ENCODE results near the gene IFNL1.
"Not testable (repeated sequence)": the region's sequence is repeated elsewhere in the genome, so short reads cannot be mapped to it uniquely, and the experiment has no call there.

Gene IFNL1

DNA sequence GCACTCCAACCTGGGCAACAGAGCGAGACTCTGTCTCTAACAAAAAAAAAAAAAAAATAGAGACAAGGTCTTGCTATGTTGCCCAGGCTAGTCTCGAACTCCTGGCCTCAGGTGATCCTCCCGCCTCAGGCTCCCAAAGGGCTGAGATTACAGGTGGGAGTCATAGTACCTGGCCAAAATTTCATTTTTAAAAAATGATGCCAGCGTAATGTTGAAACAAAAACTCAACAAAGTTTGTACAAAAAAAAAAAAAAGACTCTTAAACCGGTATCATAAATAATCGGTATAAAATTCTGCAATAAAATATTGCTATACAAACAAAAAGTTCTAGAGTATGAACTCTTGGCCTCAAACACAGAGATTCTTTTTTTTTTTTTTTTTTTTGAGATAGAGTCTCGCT lies 36.1 kb downstream of the IFNL1 start:
- DNase-seq (ENCODE audit: low read depth in 2 of 2) = no peak

DNA sequence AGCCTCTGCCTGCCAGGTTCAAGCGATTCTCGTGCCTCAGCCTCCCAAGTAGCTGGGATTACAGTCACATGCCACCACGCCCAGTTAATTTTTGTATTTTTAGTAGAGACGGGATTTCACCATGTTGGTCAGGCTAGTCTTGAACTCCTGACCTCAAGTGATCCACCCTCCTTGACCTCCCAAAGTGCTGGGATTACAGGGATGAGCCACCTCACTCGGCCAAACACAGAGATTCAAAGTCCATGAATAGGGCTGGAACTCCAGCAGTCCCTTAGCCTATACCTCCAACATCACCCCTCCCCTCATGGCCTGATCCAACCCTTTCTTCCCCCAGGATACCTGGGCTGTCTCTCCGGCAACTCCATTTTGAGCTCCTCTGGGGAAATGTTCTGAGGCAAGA lies 36.5 kb downstream of the IFNL1 start:
- not testable (repeated sequence) for DNase-seq (ENCODE audit: low read depth in 2 of 2)

DNA sequence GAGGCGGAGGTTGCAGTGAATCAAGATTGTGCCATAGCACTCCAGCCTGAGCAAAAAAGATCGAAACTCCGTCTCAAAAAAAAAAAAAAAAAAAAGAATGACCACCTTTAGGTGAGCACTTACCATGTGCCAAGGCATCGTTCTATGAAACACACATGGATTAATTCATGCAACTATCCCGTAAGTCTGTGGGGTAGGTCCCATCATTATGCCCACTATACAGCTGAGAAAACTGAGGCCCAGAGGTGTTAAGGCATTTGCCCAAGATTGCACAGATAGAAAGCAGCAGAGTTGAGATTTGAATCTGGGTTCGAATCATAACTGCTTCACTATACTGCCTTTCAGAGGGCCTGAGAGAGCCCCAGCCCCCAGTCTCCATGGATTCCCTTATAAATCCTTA lies 37.3 kb downstream of the IFNL1 start:
- no peak for DNase-seq (ENCODE audit: low read depth in 2 of 2)

DNA sequence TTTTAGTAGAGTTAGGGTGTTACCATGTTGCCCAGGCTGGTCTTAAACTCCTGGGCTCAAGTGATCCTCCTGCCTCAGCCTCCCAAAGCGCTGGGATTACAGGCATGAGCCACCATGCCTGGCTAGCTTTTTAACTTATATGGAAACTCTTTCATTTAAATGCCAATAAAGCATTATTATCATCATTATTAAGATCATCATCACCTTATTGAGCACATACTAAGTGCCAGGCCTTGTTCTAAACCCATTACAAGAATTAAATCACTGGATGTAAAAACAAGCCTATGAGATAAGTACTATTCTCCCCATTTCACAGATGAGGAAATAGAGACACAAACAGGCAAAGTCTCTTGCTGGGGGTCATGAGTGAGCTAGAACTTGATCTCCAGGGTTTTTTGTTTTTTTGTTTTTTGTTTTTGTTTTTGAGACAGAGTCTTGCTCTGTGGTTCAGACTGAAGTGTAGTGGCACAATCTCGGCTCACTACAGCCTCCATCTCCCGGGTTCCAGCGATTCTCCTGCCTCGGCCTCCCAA lies 38.3 kb downstream of the IFNL1 start:
- DNase-seq (ENCODE audit: low read depth in 2 of 2) = no peak

DNA sequence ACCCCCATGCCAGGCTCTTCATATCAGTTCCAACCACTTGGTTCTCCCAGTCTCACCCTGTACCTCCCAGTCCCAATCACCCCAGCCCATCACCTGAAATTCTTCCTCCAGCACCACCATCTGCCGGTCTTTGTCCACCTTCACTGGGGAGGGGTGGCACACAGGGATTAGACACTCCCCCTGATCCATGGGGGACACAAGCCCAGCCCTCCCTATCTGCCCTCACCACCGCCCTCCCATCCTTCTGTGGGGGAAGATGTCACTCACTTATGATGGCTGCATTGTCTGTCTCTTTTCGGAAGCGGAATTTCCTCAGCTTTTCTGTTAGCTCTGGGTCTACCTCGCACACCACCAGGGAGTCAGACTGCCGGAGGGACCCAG lies 39.0 kb downstream of the IFNL1 start:
- no peak for DNase-seq (ENCODE audit: low read depth in 2 of 2)

DNA sequence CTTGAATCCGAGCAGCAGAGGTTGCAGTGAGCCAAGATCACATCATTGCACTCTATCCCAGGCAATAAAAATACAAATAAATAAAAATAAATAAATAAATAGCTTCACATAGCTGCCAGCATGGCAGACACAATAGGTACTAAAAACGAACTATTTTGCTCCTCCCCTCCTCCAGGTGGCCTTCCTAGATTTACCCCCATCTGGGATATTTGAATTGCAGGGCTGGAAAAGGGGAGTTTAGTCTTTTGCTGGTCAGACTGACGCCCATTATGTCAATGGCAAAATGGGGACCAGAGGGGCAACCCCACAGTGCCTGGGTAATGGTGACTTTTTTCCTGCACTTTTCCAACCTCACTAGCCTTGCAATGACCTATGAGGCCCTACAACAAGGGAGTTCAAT lies 40.3 kb downstream of the IFNL1 start:
- no peak for DNase-seq (ENCODE audit: low read depth in 2 of 2)

DNA sequence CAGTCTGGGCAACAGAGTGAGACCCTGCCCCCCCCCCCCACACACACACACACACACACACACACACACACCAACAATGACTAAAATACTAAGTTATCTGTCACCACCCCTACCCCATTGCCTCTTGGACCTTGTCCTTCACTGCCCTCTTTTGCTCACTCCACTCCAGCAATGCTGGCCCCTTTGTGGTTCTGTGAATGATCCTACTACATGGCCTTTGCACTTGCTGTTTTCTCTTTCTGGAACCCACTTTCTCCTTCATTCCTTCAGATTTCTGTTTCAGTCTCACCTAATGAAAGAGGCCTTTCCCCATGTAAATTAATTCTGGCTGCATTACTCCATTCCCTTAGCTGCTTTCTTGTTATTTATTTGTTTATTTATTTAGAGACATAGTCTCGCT lies 43.5 kb downstream of the IFNL1 start:
- no peak for DNase-seq (ENCODE audit: low read depth in 2 of 2)

DNA sequence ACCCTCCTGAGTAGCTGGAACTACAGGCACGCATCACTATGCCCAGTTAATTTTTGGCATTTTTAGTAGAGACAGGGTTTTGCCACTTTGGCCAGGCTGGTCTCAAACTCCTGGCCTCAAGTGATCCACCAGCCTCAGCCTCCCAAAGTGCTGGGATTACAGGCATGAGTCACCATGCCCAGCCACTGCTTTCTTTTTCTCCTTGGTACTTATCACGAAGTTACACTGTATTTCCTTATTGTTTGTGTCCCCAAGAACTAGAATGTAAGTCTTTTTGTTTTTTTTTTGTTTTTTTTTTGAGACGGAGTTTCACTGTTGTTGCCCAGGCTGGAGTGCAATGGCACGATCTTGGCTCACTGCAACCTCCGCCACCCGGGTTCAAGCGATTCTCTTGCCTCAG lies 43.9 kb downstream of the IFNL1 start:
- DNase-seq (ENCODE audit: low read depth in 2 of 2) = not testable (repeated sequence)

DNA sequence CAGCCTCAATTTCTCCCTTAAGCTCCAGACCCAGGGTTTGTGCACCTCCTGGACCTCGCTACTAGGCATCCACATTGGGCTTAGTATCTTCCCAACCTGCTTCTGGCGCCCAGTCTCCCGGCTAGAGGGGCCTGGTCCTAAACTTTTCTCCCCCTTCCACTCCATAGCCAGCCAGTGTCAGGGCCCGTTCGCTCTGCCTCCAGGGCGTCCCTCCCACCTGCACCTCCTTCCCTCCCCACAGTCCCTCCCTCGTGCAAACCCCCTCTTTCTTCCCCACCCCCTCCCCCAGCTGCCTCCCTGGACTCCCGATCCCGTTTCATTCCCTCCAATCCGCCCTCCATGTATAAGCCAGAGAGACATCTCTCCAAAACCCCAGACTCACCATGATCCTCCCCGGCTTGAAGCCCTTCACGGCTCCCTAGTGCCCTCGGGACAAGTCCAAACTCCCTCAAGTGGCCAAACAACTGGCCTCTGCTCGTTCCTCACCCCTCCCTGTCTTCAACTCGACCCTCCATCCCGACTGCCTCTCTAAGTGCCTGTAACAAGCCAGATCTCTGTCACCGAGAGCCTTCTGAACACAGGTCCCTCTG lies 45.0 kb downstream of the IFNL1 start:
- no peak for DNase-seq (ENCODE audit: low read depth in 2 of 2)

DNA sequence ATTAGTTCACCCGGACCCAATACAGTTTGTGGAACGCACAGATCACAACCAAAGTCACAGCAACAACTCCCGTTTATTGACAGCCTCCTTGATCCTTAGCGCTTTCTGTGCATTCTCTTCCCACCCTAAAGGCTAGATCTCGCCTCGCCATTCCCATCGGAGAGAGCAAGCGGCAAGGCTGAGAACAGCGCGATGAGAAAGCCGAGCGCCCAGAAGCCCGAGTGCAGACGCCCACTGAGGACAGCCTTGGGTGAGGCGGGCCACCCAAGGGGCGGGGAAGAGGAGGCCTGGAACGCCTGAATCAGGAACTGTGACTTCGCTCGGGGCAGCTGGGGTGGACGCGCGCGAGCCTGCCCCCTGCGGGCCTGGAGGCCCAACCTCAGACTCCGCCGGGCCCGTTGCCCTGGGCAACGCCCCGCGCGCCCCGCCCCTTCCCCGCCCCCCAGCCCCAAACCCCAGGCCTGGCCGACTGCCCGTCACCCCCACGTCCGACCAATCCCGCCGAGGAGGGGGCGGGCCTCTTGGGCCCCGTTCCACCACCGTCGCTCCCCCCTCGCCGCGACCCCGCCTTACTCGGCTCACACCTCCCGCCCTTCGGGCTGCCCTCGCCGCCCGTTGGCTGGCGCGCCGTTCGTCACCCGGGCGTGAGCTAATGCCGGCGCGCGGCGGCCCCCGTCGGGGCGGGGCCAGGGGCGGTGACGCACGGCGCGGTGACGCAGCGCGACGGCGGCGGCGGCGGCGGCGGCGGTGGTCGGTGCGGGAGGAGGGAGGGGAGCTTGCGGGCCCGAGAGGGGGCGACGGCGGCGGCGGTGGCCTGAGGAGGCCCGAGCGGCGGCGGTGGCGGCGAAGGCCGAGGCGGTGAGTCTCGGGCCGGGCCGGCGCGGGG lies 45.8 kb downstream of the IFNL1 start, which contains the start of gene SAMD4B:
TSS of gene SAMD4B (plus strand) at position 703 of the 886 bp plus-strand sequence. CDS start 14,473 bp downstream, outside the sequence.
- DNase-seq (ENCODE audit: low read depth in 2 of 2) = peak; percentile 95 to 97

DNA sequence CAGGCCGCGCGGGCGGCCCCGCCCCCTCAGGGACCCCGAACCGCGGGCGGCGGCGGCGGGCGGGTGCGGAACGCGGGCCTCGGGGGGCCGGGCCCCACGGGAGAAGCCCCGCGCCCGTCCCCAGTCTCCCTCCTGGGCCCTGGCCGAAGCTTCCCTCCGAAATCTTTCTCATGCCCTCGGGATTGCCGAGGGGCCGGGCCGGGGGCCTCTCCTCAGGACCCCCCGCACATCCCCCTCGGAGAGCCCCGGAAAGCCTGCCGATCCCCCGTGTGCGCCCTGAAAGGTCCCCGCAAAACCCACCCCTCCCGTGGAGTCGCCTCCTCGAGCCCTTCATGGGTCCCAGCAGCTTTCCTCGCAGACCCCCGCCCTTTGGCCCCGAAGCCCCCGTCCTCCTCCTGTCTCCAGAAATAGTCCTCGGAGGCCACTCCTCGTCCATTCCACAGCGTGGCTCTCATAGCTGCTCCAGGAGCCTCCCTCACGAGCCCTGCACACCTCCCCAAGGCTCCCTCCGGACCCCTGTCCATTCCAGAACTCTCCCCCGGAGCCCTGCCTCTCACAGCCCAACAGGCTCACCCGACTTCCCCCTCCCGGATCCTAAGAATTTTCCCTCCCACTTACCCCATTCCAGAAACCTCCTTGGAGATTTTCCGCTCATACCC lies 46.6 kb downstream of the IFNL1 start:
- no peak for DNase-seq (ENCODE audit: low read depth in 2 of 2)

DNA sequence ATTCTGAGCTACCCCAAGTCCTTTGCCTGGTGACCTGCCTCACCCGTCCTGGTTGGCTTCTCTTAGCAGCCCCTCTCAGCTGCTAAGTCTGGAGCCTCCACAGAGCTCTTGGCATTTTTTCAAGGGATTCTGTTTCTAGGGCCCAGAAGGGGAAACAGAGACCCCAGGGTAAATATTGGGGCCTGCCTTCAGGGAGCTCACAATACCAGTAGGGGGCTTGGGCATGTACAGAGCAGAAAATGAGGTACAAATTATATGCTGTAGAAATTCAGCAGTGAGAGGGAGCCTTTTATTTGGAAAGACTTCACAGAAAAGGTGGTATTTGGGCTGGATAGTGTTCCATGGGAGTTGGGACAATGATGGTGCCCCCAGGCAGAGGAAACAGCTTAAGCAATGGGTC lies 49.7 kb downstream of the IFNL1 start:
- DNase-seq (ENCODE audit: low read depth in 2 of 2) = no peak

DNA sequence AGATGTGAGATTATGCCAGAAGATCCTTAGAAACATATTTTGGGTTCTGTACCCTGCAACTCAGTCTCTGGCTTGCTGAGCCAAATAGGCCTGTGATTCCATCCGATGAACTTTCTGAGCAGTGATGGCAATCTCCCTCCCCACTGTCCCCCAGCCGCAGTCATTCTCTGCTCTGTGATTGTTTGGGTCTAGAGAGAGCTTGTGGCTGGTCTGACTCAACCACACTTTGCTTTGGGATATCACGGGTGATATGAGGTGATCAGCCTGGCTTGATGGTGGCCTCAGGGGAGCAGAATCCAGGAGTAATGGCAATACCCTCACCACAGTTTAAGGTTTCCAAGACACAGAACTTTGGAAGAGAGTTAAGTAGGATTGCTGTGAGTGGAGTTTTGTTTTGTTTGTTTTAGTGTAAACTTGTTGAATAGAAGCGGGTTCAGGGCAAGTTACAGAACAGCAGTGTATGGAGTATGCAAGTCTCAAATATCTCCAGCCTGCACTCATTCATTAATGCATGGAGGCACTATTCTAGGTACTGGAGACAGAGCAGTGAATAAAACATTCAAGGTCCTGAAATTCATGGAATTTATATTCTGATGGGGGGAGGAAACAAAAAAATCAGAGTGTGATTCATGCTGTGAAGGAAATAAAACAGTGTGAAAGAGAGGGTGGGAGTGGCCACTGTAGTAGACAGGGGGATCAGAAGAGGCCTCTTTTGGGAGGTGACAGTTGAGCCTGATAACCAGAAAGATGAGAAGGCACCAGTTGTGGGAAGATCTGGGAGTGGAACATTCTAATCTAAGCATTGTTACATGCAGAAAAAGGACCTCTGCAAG lies 51.3 kb downstream of the IFNL1 start:
- DNase-seq (ENCODE audit: low read depth in 2 of 2) = no peak

All from fibroblast of skin of left biceps (primary cell).